CD4-positive, alpha-beta T cell treated with Interleukin-10 for 1 hour (primary cell): ENCODE measurements around the gene PTX4.

Experiments used
- DNase-seq: peaks from one replicate; pipeline ENCODE4 v3.0.0-alpha.2; 2020

Gene PTX4

GRCh38 chr16:1499756-1500464 is 11.2 kb upstream of the PTX4 start:
- no peak for DNase-seq

GRCh38 chr16:1498899-1499676 is 10.3 kb upstream of the PTX4 start:
- no peak for DNase-seq

- DNase-seq = no peak
Observed at GRCh38 chr16:1497014-1497598, 8.4 kb upstream of the PTX4 start.

GRCh38 chr16:1496464-1496863 is 7.7 kb upstream of the PTX4 start:
- no peak for DNase-seq

GRCh38 chr16:1495889-1496262 is 7.1 kb upstream of the PTX4 start:
- DNase-seq = no peak

GRCh38 chr16:1495211-1495888 is 6.6 kb upstream of the PTX4 start:
- DNase-seq = no peak

- DNase-seq = no peak
Observed at GRCh38 chr16:1494711-1495110, 6.0 kb upstream of the PTX4 start.

GRCh38 chr16:1494129-1494640 is 5.4 kb upstream of the PTX4 start:
- no peak for DNase-seq

GRCh38 chr16:1493746-1494094 is 5.0 kb upstream of the PTX4 start:
- DNase-seq = no peak

GRCh38 chr16:1492923-1493745 is 4.4 kb upstream of the PTX4 start, which contains the start of gene TELO2:
TSS of gene TELO2 (plus strand) at chr16:1493360. CDS start at chr16:1494282, 922 bp downstream.
- DNase-seq = peak; percentile 90

- DNase-seq = no peak
Observed at GRCh38 chr16:1492082-1492922, 3.6 kb upstream of the PTX4 start.

- no peak for DNase-seq
Observed at GRCh38 chr16:1491327-1491726, 2.6 kb upstream of the PTX4 start.

- no peak for DNase-seq
Observed at GRCh38 chr16:1489077-1489476, 333 bp upstream of the PTX4 start.

- no peak for DNase-seq
Observed at GRCh38 chr16:1488054-1488601, 616 bp downstream of the PTX4 start.

- DNase-seq = no peak
Observed at GRCh38 chr16:1487395-1488053, 1.2 kb downstream of the PTX4 start.

GRCh38 chr16:1486551-1487390 is 2.0 kb downstream of the PTX4 start:
- DNase-seq = no peak

GRCh38 chr16:1485847-1486496 is 2.8 kb downstream of the PTX4 start:
- DNase-seq = no peak

GRCh38 chr16:1481906-1482835 is 6.6 kb downstream of the PTX4 start:
- DNase-seq = no peak
